SW 1271 (cell line): ENCODE data around the gene CSF3.

Experiments used
- DNase-seq, 2 experiments: peaks; one replicate each; lab custom pipeline; 2025; lab: John Stamatoyannopoulos, UW

Gene CSF3

GRCh38 chr17:40015005-40015997, at the start of gene CSF3:
CSF3 (plus strand) TSS chr17:40015440; CDS start chr17:40015475, 35 bp downstream.
- no peak for DNase-seq

GRCh38 chr17:39966771-39967170, 48.5 kb upstream of the CSF3 start:
- no peak for DNase-seq

GRCh38 chr17:39968761-39969160, 46.5 kb upstream of the CSF3 start:
- DNase-seq: no peak

GRCh38 chr17:39969375-39969774, 45.9 kb upstream of the CSF3 start:
- DNase-seq: no peak

- no peak for DNase-seq
Observed at GRCh38 chr17:39970157-39970692, 45.0 kb upstream of the CSF3 start.

- DNase-seq: no peak
Observed at GRCh38 chr17:39971076-39971603, 44.1 kb upstream of the CSF3 start.

- no peak for DNase-seq
Observed at GRCh38 chr17:39972271-39972670, 43.0 kb upstream of the CSF3 start.

- DNase-seq: no peak
Observed at GRCh38 chr17:39973496-39973895, 41.7 kb upstream of the CSF3 start.

GRCh38 chr17:39974433-39974832, 40.8 kb upstream of the CSF3 start:
- no peak for DNase-seq

GRCh38 chr17:39975801-39976200, 39.4 kb upstream of the CSF3 start:
- DNase-seq: no peak

- DNase-seq: no peak
Observed at GRCh38 chr17:39979016-39979670, 36.1 kb upstream of the CSF3 start.

GRCh38 chr17:39979893-39980350, 35.3 kb upstream of the CSF3 start:
- DNase-seq: peak in 1 of 2 experiments; percentile 68

- peak; percentile 96 to 99 for DNase-seq
Observed at GRCh38 chr17:39980351-39981206, 34.7 kb upstream of the CSF3 start, which contains the start of gene PSMD3. PSMD3 (plus strand) TSS chr17:39980807; CDS start chr17:39980971, 164 bp downstream.

- DNase-seq: no peak
Observed at GRCh38 chr17:39981207-39981741, 34.0 kb upstream of the CSF3 start.

GRCh38 chr17:39981766-39982375, 33.4 kb upstream of the CSF3 start:
- DNase-seq: no peak

- no peak for DNase-seq
Observed at GRCh38 chr17:39988206-39988810, 26.9 kb upstream of the CSF3 start.

GRCh38 chr17:39994448-39994847, 20.8 kb upstream of the CSF3 start:
- no peak for DNase-seq

- DNase-seq: no peak
Observed at GRCh38 chr17:39995438-39995837, 19.8 kb upstream of the CSF3 start.

- no peak for DNase-seq
Observed at GRCh38 chr17:39996162-39996561, 19.1 kb upstream of the CSF3 start.

GRCh38 chr17:39996800-39997199, 18.4 kb upstream of the CSF3 start:
- DNase-seq: no peak
